Measurements from ENCODE around the gene PTGFRN. TPM values are rescaled to one million over a fixed set of nuclear protein-coding genes. Genes with fewer than 3 reads are reported as not detected.

The PTGFRN gene
- total RNA-seq, 1 experiment from 2014 or later, result 60.6 TPM

GRCh38 chr1:117000142-117000541, 90.4 kb downstream of the PTGFRN start (continued):
- TF ChIP-seq POLR2A (IDR thresholded peaks at IDR 0.05; ENCODE audit: borderline replicate concordance, extremely low read depth, insufficient read depth, insufficient read length) (no peak), RAD21 (IDR thresholded peaks at IDR 0.05; ENCODE audit: low read depth) (no peak), CBX3 (IDR thresholded peaks at IDR 0.05; ENCODE audit: low read depth) (no peak), SP1 (IDR thresholded peaks at IDR 0.05; ENCODE audit: low read depth) (no peak), SRF (IDR thresholded peaks at IDR 0.05; ENCODE audit: low read depth) (no peak), CEBPB (IDR thresholded peaks at IDR 0.05; ENCODE audit: low read depth) (no peak), ELF1 (IDR thresholded peaks at IDR 0.05; ENCODE audit: borderline replicate concordance, low read depth) (no peak), CTCF (IDR thresholded peaks at IDR 0.05 in 2 of 3, conservative IDR thresholded peaks at IDR 0.05 in 1 of 3; ENCODE audit: borderline replicate concordance in 1 of 3, insufficient read depth in 1 of 3, low read depth in 2 of 3, low read length in 2 of 3) (no peak), EZH2 (IDR thresholded peaks at IDR 0.05) (no peak)

DNA sequence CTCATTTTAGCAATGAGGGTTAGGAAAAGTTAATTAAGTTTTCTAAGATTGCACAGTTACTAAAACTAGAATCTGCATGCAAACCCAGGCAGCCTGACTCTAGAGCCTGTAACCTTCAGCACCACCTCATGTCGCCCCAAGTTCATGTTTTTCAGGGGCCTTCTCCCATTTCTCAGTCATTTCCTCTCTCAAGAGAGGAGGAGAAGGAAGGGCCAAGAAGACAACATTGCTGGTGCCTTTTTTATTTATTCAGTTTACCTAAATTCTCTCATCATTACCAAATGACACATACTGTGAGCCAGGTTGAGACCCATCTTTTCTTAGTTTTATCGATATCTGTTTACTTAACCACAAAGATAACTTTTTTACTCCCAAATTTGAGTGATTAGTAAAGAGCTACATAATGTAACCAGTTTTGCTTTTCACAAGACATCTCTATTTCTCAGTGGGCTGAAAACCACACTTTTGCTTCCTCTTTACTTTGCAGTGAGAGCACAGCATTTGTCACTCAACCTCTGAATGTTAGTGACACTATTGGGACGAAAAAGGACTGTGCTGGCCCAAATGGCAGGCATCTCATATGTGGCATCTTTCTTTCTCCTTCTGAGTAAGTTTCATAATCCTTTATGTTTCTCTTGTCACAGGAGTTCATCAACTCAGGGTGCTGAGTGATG, 91.7 kb downstream of the PTGFRN start, which contains the start of gene CD101:
CD101 (plus strand) TSS at position 507 of the 674 bp plus-strand sequence; CDS start at position 565, 58 bp downstream.
- ATAC-seq (no peak), DNase-seq (ENCODE audit: low read depth, low spot score) (no peak)
- ChIA-PET CTCF (no interaction called here), POLR2A (no interaction called here), RAD21 (ENCODE audit: low non-redundant PET in 1 of 2, low total read pairs in 2 of 2, uncharacterized antibody in 2 of 2, unreplicated experiment in 2 of 2) (no interaction called here)
- Histone ChIP-seq H3K27ac (ENCODE audit: low read depth, low read length) (no peak within 1 kb of the TSS), H4K20me1 (ENCODE audit: insufficient read depth) (no peaks in the 10 kb centered on the region), H3K27me3 (ENCODE audit: insufficient read depth, low read length) (no peaks in the 10 kb centered on the region), H3K4me2 (ENCODE audit: low read length) (no peak within 1 kb of the TSS), H3K4me3 (replicated peaks in 1 of 2; ENCODE audit: low read depth in 1 of 2, low read length in 2 of 2) (no peak within 1 kb of the TSS), H2AFZ (ENCODE audit: low read depth, low read length, poor library complexity, severe bottlenecking) (no peak within 1 kb of the TSS), H3K9me2 (ENCODE audit: insufficient read depth) (no peaks in the 10 kb centered on the region), H3K4me1 (ENCODE audit: control insufficient read depth in 1 of 2, insufficient read depth in 2 of 2, low read length in 2 of 2) (peaks cover 0 to 5% of the 10 kb centered on the region in 2 experiments; a peak in 1 of 4 replicates), H3K9ac (ENCODE audit: low read length) (no peak within 1 kb of the TSS), H3K36me3 (ENCODE audit: control insufficient read depth in 1 of 2, insufficient read depth in 2 of 2, low read length in 2 of 2) (no peaks in the 10 kb centered on the region), H3K9me3 (ENCODE audit: control insufficient read depth in 1 of 2, insufficient read depth in 1 of 2, low read depth in 1 of 2, low read length in 2 of 2) (no peaks in the 10 kb centered on the region), H3K79me2 (ENCODE audit: insufficient read depth, low read length) (no peaks in the 10 kb centered on the region)
- intact Hi-C loops (cut with micrococcal nuclease), result no loop called here
- no peak for TF ChIP-seq YY1 (IDR thresholded peaks at IDR 0.05; ENCODE audit: extremely low read depth, insufficient replicate concordance, low read depth, low read length)
- no peak for TF ChIP-seq POLR2A (IDR thresholded peaks at IDR 0.05; ENCODE audit: borderline replicate concordance, extremely low read depth, insufficient read depth, insufficient read length)
- no peak for TF ChIP-seq CTCF (IDR thresholded peaks at IDR 0.05 in 2 of 3, conservative IDR thresholded peaks at IDR 0.05 in 1 of 3; ENCODE audit: borderline replicate concordance in 1 of 3, insufficient read depth in 1 of 3, low read depth in 2 of 3, low read length in 2 of 3)
- no peak for TF ChIP-seq RAD21 (IDR thresholded peaks at IDR 0.05; ENCODE audit: low read depth)
- TF ChIP-seq EZH2phosphoT487 (IDR thresholded peaks at IDR 0.05; ENCODE audit: borderline replicate concordance), result no peak
- no peak for TF ChIP-seq ZFX (IDR thresholded peaks at IDR 0.05)
- no peak for TF ChIP-seq EGR1 (IDR thresholded peaks at IDR 0.05; ENCODE audit: low read depth)
- TF ChIP-seq REST (IDR thresholded peaks at IDR 0.05; ENCODE audit: low read depth), result no peak
- TF ChIP-seq MAX (IDR thresholded peaks at IDR 0.05), result no peak
- TF ChIP-seq SRF (IDR thresholded peaks at IDR 0.05; ENCODE audit: low read depth), result no peak
- BruUV-seq (replicated peaks), result no TSS peak

Data from HCT116 (cell line).